SK-N-SH treated with all-trans-retinoic acid at 6 μM for 48 hours (cell line): ENCODE measurements around the gene PRKG1.

Experiments
- ATAC-seq: fragments of 200-7000 bp; cut with Tn5 transposase; 3 replicates; pipeline ENCODE4 v1.9.1; 2020; ENCODE audit warnings: mild to moderate bottlenecking, moderate library complexity
- ARNTL ChIP-seq: fragments of 450-650 bp; formaldehyde crosslinking; IDR thresholded peaks from 2 replicates; pipeline ENCODE4 v1.5.0; 2020; ENCODE audit warnings: low read depth, mild to moderate bottlenecking, moderate library complexity, borderline replicate concordance
- BACH2 ChIP-seq: fragments of 250-450 bp; sonication (Bioruptor Pico); IDR thresholded peaks from 2 replicates; pipeline ENCODE4 v1.9.0; 2021; ENCODE audit warnings: mild to moderate bottlenecking, borderline replicate concordance
- CREB5 ChIP-seq: fragments of 250-450 bp; sonication (Bioruptor Pico); IDR thresholded peaks from 2 replicates; pipeline ENCODE4 v1.5.1; 2020; ENCODE audit warnings: low read depth, mild to moderate bottlenecking, moderate library complexity
- CSDC2 ChIP-seq: fragments of 250-450 bp; sonication (Bioruptor Pico); IDR thresholded peaks from 2 replicates; pipeline ENCODE4 v1.5.0; 2020; ENCODE audit warnings: mild to moderate bottlenecking, moderate library complexity
- CSRNP3 ChIP-seq: fragments of 250-450 bp; sonication (Bioruptor Pico); IDR thresholded peaks from 2 replicates; pipeline ENCODE4 v1.5.1; 2021; ENCODE audit warnings: mild to moderate bottlenecking, moderate library complexity
- ESRRG ChIP-seq: fragments of 250-450 bp; sonication (Bioruptor Pico); IDR thresholded peaks from 2 replicates; pipeline ENCODE4 v1.6.1; 2021; ENCODE audit warnings: mild to moderate bottlenecking
- GLIS3 ChIP-seq: fragments of 250-450 bp; sonication (Bioruptor Pico); IDR thresholded peaks from 2 replicates; pipeline ENCODE4 v1.5.0; 2020; ENCODE audit warnings: mild to moderate bottlenecking, moderate library complexity
- ISL1 ChIP-seq: fragments of 250-450 bp; sonication (Bioruptor Pico); IDR thresholded peaks from 2 replicates; pipeline ENCODE4 v2.1.2; 2022; ENCODE audit warnings: mild to moderate bottlenecking, moderate library complexity
- OSR1 ChIP-seq: fragments of 250-450 bp; sonication (Bioruptor Pico); IDR thresholded peaks from 2 replicates; pipeline ENCODE4 v1.8.0; 2022; ENCODE audit warnings: moderate library complexity, mild to moderate bottlenecking, inconsistent platforms
- PATZ1 ChIP-seq: fragments of 250-450 bp; sonication (Bioruptor Pico); IDR thresholded peaks from 2 replicates; pipeline ENCODE4 v1.8.0; 2020; ENCODE audit warnings: mild to moderate bottlenecking, moderate library complexity, borderline replicate concordance
- PPARA ChIP-seq: fragments of 250-450 bp; sonication (Bioruptor Pico); IDR thresholded peaks from 2 replicates; pipeline ENCODE4 v1.5.0; 2020; ENCODE audit warnings: mild to moderate bottlenecking, borderline replicate concordance
- RARB ChIP-seq: fragments of 250-450 bp; sonication (Bioruptor Pico); IDR thresholded peaks from 2 replicates; pipeline ENCODE4 v1.8.0; 2021; ENCODE audit warnings: mild to moderate bottlenecking, moderate library complexity
- TCF4 ChIP-seq: fragments of 250-450 bp; sonication (Bioruptor Pico); IDR thresholded peaks from 2 replicates; pipeline ENCODE4 v1.8.0; 2021; ENCODE audit warnings: mild to moderate bottlenecking, moderate library complexity, borderline replicate concordance
- TOX ChIP-seq: fragments of 250-450 bp; sonication (Bioruptor Pico); IDR thresholded peaks from 2 replicates; pipeline ENCODE4 v1.8.0; 2021; ENCODE audit warnings: mild to moderate bottlenecking, moderate library complexity, borderline replicate concordance
- TSHZ2 ChIP-seq: fragments of 250-450 bp; sonication (Bioruptor Pico); IDR thresholded peaks from 2 replicates; pipeline ENCODE4 v1.5.0; 2020; ENCODE audit warnings: mild to moderate bottlenecking, moderate library complexity
- ZC3H10 ChIP-seq: fragments of 250-450 bp; sonication (Bioruptor Pico); IDR thresholded peaks from 2 replicates; pipeline ENCODE4 v1.5.1; 2021; ENCODE audit warnings: mild to moderate bottlenecking, moderate library complexity
- ZFP3 ChIP-seq: fragments of 250-450 bp; sonication (Bioruptor Pico); IDR thresholded peaks from 2 replicates; pipeline ENCODE4 v1.5.0; 2020; ENCODE audit warnings: mild to moderate bottlenecking, moderate library complexity
- ZFP30 ChIP-seq: fragments of 450-650 bp; formaldehyde crosslinking; IDR thresholded peaks from 2 replicates; pipeline ENCODE4 v1.5.0; 2022; ENCODE audit warnings: mild to moderate bottlenecking, moderate library complexity
- ZNF565 ChIP-seq: fragments of 450-650 bp; formaldehyde crosslinking; conservative IDR thresholded peaks from 2 replicates; pipeline ENCODE4 v1.5.0; 2020; ENCODE audit warnings: low read depth, mild to moderate bottlenecking, moderate library complexity
- ZNF70 ChIP-seq: fragments of 450-650 bp; formaldehyde crosslinking; IDR thresholded peaks from 2 replicates; pipeline ENCODE4 v1.5.0; 2020; ENCODE audit warnings: mild to moderate bottlenecking, moderate library complexity
- ZNF8 ChIP-seq: fragments of 450-650 bp; formaldehyde crosslinking; IDR thresholded peaks from 2 replicates; pipeline ENCODE4 v1.5.0; 2020; ENCODE audit warnings: mild to moderate bottlenecking, moderate library complexity

PRKG1 gene

GRCh38 chr10:51910596-51910995, 836.3 kb downstream of the PRKG1 start (continued):
- no peak for TF ChIP-seq TSHZ2
- no peak for TF ChIP-seq TCF4 (CRISPR knock-in tag)
- no peak for TF ChIP-seq CREB5 (CRISPR knock-in tag)

- TF ChIP-seq PATZ1 (CRISPR knock-in tag): no peak
- ATAC-seq: no peak
These were observed 837.4 kb downstream of the PRKG1 start for GRCh38 chr10:51911723-51912122.

DNA sequence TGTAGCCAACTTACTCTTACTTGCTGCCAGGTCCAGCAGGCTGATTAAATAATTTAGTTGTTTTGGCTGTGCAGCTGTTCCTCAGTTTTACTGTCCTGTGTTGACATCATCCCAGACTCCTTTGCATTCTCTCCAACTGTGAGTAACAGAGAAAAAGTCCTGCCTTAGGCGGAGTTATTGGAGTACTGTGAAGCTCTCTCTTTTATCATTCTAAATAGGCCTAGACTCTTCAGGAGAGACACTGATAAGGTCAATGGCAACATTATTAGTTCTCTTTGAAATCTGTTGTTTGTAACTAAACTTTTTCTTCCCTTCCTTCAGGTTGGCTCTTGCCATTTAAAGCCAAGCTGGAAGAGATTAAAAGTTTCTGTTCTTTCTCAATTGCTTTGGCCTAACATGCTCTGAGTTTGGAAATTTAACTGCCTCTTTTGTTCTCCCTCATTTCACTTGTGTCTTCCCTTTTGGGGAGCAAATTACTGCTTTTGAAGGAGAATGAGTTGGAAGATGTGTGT, 840.8 kb downstream of the PRKG1 start:
- ATAC-seq: no peak
- TF ChIP-seq ZFP3 (CRISPR knock-in tag) (no peak), ESRRG (CRISPR knock-in tag) (no peak), ARNTL (no peak), PPARA (no peak), BACH2 (CRISPR knock-in tag) (no peak), ZNF565 (CRISPR knock-in tag) (no peak), CSRNP3 (CRISPR knock-in tag) (no peak), GLIS3 (CRISPR knock-in tag) (no peak), CSDC2 (CRISPR knock-in tag) (no peak), ZNF70 (CRISPR knock-in tag) (no peak), TSHZ2 (no peak), TCF4 (CRISPR knock-in tag) (no peak), CREB5 (CRISPR knock-in tag) (no peak), OSR1 (CRISPR knock-in tag) (no peak), ISL1 (no peak)

DNA sequence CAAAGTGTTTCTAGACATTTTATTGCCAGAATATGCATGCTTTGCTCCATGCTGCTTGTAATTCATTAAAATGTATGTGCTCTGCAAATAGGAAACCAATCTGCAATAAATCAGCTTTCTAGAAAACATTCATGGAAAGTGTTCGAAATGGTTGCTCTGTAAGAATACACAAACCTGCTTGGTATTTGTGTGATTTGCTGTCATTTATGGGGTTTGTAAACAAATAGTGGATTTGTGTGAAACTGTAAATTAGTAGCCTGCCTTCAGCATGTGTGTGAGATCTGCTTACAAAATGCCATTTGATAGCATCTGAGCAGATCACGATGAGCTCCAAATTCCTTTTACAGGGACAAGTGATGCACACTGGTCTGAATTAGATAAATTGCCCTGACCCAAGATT, 844.2 kb downstream of the PRKG1 start:
- TF ChIP-seq ZNF8 (CRISPR knock-in tag) (no peak), GLIS3 (CRISPR knock-in tag) (no peak), CSDC2 (CRISPR knock-in tag) (no peak), ZNF70 (CRISPR knock-in tag) (no peak), ISL1 (no peak), RARB (CRISPR knock-in tag) (no peak), TOX (no peak), ZC3H10 (CRISPR knock-in tag) (no peak), CSRNP3 (CRISPR knock-in tag) (no peak), PPARA (no peak), TCF4 (CRISPR knock-in tag) (no peak), ZFP30 (CRISPR knock-in tag) (no peak)
- ATAC-seq: peak; percentile 47
